ENCODE measurements around the gene RERE. TPM values are rescaled to one million over a fixed set of nuclear protein-coding genes. Genes with fewer than 3 reads are reported as not detected.
A peak's percentile ranks its signal among the peaks of the same experiment; 100 is the strongest.

Gene RERE
- total RNA-seq, 4 donors from 2014 or later = 51.2 to 1,226 (median 253) TPM

DNA sequence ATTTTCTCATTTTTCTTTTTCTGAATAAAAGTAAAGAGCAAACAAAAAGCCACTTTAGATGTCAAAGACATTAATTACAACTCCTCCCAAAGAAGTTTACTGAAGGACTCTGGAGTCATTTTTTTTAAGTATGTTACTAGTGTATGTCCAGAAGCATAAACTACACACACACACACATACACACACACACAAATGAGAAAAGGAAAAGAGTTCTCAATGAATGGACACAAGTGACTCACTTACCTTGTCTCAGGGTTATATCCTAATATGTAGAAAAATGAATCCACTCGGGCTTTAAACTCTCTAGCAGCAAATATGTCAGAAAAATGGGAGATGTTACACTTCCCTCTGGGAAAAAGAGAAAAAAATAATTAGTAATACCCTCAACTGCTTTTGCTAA is 276.5 kb downstream of the RERE start:
- TF ChIP-seq, protein P1, sequence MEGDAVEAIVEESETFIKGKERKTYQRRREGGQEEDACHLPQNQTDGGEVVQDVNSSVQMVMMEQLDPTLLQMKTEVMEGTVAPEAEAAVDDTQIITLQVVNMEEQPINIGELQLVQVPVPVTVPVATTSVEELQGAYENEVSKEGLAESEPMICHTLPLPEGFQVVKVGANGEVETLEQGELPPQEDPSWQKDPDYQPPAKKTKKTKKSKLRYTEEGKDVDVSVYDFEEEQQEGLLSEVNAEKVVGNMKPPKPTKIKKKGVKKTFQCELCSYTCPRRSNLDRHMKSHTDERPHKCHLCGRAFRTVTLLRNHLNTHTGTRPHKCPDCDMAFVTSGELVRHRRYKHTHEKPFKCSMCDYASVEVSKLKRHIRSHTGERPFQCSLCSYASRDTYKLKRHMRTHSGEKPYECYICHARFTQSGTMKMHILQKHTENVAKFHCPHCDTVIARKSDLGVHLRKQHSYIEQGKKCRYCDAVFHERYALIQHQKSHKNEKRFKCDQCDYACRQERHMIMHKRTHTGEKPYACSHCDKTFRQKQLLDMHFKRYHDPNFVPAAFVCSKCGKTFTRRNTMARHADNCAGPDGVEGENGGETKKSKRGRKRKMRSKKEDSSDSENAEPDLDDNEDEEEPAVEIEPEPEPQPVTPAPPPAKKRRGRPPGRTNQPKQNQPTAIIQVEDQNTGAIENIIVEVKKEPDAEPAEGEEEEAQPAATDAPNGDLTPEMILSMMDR (IDR thresholded peaks at IDR 0.05) = no peak

DNA sequence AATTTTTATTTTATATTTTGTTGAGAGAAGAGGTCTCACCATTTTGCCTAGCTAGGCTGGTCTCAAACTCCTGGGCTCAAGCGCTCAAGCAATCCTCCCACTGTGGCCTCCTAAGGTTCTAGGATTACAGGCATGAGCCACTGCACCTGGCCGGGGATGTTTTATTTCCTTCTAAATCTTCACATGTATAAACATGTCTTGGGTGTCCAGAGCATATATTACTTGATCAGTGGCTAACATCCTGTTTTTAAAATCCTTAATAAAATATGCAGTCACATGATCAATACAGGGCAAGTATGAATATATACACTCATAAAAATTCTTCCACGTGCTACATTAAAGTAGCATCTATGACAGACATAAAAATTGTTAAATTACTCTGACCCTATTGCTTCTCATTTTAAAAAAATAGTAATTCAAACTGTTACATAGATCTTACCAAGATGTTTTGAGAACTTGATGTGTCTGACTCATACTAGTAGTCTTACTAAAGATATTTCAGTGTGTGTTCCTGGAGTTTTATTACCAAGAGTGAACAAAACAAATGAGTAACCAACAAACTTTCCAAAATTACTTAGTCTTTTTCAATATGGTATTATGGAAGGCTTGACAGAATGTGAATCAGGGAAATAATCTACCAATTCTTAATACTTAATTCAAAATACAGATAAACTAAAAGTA is 277.0 kb downstream of the RERE start:
- TF ChIP-seq, protein P1 (IDR thresholded peaks at IDR 0.05) = no peak
- TF ChIP-seq POLR2A (IDR thresholded peaks at IDR 0.05) = no peak
- DNase-seq = peak in 1 of 2 donors; percentile 86
- H3K27ac ChIP-seq = peak overlapping the region; percentile 90 to 93
- peaks cover 0 to 28% of the 10 kb centered on the region in 2 donors for H3K4me1 ChIP-seq
- H3K9me3 ChIP-seq = no peaks in the 10 kb centered on the region
- no peak overlapping the region for H3K4me3 ChIP-seq
- no peaks in the 10 kb centered on the region for H3K27me3 ChIP-seq
- intact Hi-C loops (cut with DNase I; ENCODE audit: low total_unique reads) = no loop called here
- no peaks in the 10 kb centered on the region for H3K36me3 ChIP-seq

More for the DNA sequence above, 276.5 kb downstream of the RERE start:
- no peaks in the 10 kb centered on the region for H3K9me3 ChIP-seq
- intact Hi-C loops (cut with DNase I; ENCODE audit: low total_unique reads) = no loop called here
- H3K27ac ChIP-seq = peak overlapping the region; percentile 90 to 93
- H3K4me3 ChIP-seq = no peak overlapping the region
- H3K27me3 ChIP-seq = no peaks in the 10 kb centered on the region
- peaks cover 0 to 28% of the 10 kb centered on the region in 2 donors for H3K4me1 ChIP-seq
- no peaks in the 10 kb centered on the region for H3K36me3 ChIP-seq
- no peak for DNase-seq

DNA sequence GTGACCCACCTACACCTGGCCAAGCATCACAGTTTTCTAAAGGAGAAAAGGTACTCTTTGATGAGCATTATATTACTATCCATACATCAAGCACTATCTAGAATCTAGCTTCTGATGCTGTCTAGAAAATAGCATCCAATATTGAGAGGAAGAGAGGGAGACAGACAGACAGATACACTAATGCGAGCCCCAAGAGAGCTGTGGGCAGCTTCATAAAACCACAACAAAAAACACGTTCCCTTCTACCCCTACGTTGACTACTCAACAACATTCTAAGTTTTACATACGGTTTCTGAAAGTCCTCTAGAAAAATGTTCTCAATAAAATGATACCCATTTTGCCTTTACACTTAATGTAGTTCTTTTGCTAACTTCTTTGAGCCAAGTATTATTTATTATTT is 277.8 kb downstream of the RERE start:
- H3K27ac ChIP-seq = peak overlapping the region; percentile 90 to 93
- no peak for DNase-seq
- no peaks in the 10 kb centered on the region for H3K27me3 ChIP-seq
- TF ChIP-seq, protein P1 (IDR thresholded peaks at IDR 0.05) = no peak
- no peak for TF ChIP-seq POLR2A (IDR thresholded peaks at IDR 0.05)
- peaks cover 0 to 30% of the 10 kb centered on the region in 2 donors for H3K4me1 ChIP-seq
- intact Hi-C loops (cut with DNase I; ENCODE audit: low total_unique reads) = no loop called here
- H3K36me3 ChIP-seq = no peaks in the 10 kb centered on the region
- H3K9me3 ChIP-seq = no peaks in the 10 kb centered on the region
- no peak overlapping the region for H3K4me3 ChIP-seq

DNA sequence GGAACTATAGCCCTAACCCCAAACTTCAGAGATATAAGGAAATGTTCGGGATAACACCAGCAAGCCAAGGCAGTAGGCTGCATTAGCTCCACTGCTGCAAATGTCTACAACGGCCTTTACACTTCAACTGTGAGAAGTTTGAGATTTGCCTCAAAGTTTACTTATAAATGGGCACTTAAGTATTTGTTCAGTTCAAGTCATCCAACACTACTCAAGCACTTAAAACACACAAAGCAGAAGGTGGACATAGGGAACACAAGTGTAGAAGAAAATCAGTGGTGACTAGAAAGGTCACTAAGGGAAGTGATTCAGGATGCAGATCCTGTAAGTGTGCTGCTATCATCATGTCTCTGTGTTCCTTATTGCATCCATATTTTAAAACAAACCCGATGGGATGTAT is 278.9 kb downstream of the RERE start:
- no peaks in the 10 kb centered on the region for H3K36me3 ChIP-seq
- intact Hi-C loops (cut with DNase I; ENCODE audit: low total_unique reads) = no loop called here
- TF ChIP-seq, protein P1 (IDR thresholded peaks at IDR 0.05) = no peak
- TF ChIP-seq POLR2A (IDR thresholded peaks at IDR 0.05) = no peak
- DNase-seq = no peak
- H3K4me1 ChIP-seq = peaks cover 4 to 31% of the 10 kb centered on the region in 2 donors
- H3K27ac ChIP-seq = peak overlapping the region; percentile 90 to 93
- H3K4me3 ChIP-seq = no peak overlapping the region
- H3K9me3 ChIP-seq = no peaks in the 10 kb centered on the region
- no peaks in the 10 kb centered on the region for H3K27me3 ChIP-seq

DNA sequence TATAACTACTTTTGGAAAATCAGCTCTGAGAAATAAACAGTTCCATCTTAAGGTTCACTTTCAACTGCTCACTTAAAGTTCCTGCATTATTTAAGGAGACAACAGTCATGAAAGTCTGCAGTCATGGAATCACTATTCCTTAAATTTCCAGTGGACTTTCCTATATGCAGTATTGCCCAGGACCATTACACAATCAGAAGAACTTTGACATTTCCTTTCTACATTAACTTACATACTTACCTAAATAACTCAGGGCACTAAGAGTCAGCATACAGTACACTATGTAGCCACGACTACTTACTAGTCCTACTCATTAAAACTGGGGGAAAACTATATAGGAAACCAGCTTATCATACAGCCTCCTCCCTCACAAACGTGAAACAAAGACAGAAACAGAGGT is 279.4 kb downstream of the RERE start:
- Histone ChIP-seq H3K36me3 (no peaks in the 10 kb centered on the region), H3K27me3 (no peaks in the 10 kb centered on the region), H3K9me3 (no peaks in the 10 kb centered on the region), H3K27ac (peak overlapping the region; percentile 90 to 93), H3K4me3 (no peak overlapping the region), H3K4me1 (peaks cover 6 to 31% of the 10 kb centered on the region in 2 donors)
- intact Hi-C loops (cut with DNase I; ENCODE audit: low total_unique reads) = no loop called here
- TF ChIP-seq, protein P1 (IDR thresholded peaks at IDR 0.05) = no peak
- no peak for DNase-seq

Data from uterus (tissue), 4 donors.